Epithelial cell of prostate (primary cell): ENCODE results near the gene DYNC1I1.

Experiments used
- DNase-seq: peaks from one replicate; pipeline ENCODE4 v3.0.0-alpha.2; 2011; ENCODE audit warnings: low read depth, low spot score
- H3K27ac ChIP-seq: fragments of 450-650 bp; 2 replicates; pipeline ENCODE4 v1.5.1; 2017; ENCODE audit warnings: mild to moderate bottlenecking

DYNC1I1 gene

DNA sequence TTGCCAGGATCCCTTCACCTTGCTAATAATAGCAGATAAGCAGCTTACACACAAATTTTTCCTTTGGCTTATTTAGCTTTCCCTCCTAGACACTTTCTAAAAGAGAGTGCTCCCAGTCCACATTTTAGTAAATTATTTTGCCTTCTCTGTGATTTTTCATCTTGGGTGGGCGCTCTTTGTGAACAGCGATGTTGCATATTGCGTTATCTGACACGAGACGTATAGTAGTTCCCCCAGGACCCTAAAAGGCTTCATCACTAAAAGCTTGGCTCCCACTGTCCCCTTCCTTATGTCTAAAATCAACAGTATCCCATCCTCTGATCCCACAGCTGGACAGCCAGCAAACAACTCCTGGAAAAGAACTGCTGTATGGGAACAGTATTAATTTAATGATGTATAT is 232.9 kb downstream of the DYNC1I1 start:
- DNase-seq, result no peak
- no peak overlapping the region for H3K27ac ChIP-seq

DNA sequence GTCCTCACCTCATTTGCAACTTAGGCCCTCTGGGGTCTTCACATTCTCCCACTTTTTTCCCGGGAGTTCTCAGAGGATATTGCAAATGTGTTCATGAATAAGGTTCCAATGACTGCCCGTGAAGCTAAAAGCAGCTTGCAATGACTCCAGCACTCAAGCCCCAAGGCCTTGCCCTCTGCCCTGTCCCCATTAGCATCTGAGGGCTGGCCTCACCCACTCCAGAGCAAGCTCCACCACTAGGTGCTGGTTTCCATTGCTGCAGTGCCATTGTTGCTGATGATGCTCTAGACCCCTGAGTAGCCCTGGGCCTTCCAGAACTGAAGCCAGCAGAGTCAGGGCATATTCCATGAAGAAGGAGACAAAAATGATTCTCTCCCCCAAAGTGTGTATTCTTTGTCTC is 236.8 kb downstream of the DYNC1I1 start:
- no peak for DNase-seq
- H3K27ac ChIP-seq, result no peak overlapping the region

GRCh38 chr7:96013836-96014235 is 241.5 kb downstream of the DYNC1I1 start:
- no peak for DNase-seq
- no peak overlapping the region for H3K27ac ChIP-seq

- DNase-seq, result no peak
- H3K27ac ChIP-seq, result no peak overlapping the region
These were observed 242.3 kb downstream of the DYNC1I1 start for GRCh38 chr7:96014617-96015016.

DNA sequence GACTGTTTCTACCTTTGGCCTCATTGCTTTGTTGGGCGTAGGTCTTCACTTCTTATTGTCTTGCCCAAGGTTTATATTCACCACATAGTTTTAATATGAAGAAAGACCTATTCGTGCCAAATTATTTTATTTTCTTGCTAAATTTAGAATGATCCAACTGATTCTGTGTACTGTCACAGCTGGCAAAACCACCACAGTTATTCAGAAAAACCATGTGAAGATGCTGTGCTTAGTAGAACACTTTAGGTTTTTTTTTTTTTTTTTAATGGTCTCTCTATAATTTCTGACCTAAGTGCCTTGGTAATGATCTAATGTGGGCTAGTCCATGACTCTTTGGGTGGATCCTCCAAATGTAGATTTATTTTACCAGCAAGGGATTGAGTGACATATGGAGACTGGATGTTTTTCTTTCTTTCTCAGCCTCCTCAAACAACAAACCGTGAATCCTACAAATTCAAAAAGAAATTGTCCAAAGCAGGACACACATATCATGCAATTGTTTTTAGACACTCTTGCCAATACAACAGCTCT is 243.8 kb downstream of the DYNC1I1 start:
- no peak for DNase-seq

GRCh38 chr7:96016735-96017134 is 244.4 kb downstream of the DYNC1I1 start:
- DNase-seq, result no peak
- no peak overlapping the region for H3K27ac ChIP-seq

More for the DNA sequence above, 243.8 kb downstream of the DYNC1I1 start:
- H3K27ac ChIP-seq, result no peak overlapping the region

DNA sequence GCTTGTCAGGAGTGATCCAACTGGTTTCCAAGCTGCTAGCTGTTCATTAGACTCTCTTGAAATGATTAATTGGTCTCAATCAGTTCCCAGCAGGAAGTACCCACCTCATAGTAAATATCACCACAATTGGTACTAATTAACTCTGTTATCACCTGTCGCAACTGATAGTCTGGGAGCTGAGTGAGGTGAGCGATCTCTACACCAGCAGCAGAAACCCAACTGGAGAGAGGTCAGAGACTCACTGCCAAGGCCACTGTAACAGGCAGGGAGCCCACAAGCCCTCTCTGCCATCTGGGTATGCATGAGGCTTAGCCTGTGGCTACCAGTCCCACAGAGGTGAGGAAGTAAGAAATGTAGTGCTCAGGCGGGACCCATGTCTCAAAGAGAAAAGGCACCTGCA is 245.5 kb downstream of the DYNC1I1 start:
- DNase-seq, result no peak

DNA sequence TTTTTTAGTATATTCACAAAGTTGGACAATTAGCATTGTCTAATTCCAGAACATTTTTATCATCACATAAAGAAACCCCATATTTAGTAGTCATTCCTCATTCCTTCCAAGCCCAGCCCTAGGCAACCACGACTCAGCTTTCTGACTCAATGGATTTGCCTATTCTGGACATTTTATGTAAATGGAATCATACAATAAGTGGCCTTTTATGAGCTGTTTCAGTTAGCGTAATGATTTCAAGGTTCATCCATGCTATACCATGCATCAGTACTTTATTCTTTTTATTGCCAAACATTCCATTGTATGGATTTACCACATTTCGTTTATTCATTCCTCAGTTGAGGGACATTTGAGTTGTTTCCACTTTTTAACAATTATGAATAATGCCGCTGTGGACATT is 249.2 kb downstream of the DYNC1I1 start:
- no peak overlapping the region for H3K27ac ChIP-seq
- DNase-seq, result no peak

More for the DNA sequence above, 245.5 kb downstream of the DYNC1I1 start:
- H3K27ac ChIP-seq, result no peak overlapping the region

- DNase-seq, result no peak
These were observed 251.0 kb downstream of the DYNC1I1 start for GRCh38 chr7:96023387-96023786.

DNA sequence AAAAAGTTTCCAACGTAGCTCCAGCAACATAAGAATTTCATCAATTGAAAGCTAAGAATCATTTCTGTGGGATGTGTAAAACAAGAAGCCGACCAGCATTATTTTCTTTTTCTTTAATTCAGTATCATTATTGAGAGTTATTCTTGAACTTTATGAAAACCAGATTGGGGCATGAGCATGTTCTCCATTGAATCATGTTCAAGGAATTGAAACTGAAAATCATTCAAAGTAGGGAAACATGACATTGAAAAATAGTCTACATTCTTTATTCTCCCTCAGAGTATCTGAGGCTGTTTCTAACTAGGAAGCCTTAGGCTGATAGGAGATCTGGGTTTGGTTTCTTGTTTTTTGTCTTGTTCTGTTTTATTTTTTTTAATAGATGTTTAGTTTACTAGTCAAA is 253.7 kb downstream of the DYNC1I1 start:
- H3K27ac ChIP-seq, result no peak overlapping the region
- DNase-seq, result no peak

More at GRCh38 chr7:96023387-96023786, 251.0 kb downstream of the DYNC1I1 start:
- H3K27ac ChIP-seq, result no peak overlapping the region

GRCh38 chr7:96026611-96027010 is 254.3 kb downstream of the DYNC1I1 start:
- no peak overlapping the region for H3K27ac ChIP-seq
- no peak for DNase-seq

- H3K27ac ChIP-seq, result no peak overlapping the region
- no peak for DNase-seq
These were observed 256.4 kb downstream of the DYNC1I1 start for GRCh38 chr7:96028729-96029128.

DNA sequence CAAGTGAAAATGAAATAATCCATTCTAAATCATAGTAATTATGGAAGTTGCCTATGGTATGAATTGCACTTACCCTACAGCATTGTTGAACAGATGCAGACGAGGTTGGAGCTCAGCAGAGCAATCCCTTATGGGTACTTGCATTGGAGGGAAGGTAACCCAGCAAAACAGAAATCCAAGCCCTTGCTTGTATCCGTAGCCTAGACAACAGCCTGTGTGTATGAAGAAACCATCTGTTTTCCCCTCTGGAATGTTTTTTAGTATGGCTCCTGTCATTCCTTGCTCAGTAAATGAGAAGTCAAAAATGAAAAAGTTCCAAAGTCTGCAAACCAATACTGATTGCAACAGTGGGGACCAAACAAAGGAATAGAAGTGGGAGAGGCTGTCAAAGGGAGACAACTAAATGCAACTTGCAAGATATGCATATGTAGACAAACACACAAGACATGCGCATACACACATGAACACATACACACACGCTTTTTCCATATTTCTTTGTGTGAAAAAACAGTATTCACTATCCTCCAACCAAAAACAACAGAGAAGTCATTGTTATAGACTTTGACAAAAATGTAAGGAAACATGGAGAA is 260.8 kb downstream of the DYNC1I1 start:
- DNase-seq, result no peak
- no peak overlapping the region for H3K27ac ChIP-seq

DNA sequence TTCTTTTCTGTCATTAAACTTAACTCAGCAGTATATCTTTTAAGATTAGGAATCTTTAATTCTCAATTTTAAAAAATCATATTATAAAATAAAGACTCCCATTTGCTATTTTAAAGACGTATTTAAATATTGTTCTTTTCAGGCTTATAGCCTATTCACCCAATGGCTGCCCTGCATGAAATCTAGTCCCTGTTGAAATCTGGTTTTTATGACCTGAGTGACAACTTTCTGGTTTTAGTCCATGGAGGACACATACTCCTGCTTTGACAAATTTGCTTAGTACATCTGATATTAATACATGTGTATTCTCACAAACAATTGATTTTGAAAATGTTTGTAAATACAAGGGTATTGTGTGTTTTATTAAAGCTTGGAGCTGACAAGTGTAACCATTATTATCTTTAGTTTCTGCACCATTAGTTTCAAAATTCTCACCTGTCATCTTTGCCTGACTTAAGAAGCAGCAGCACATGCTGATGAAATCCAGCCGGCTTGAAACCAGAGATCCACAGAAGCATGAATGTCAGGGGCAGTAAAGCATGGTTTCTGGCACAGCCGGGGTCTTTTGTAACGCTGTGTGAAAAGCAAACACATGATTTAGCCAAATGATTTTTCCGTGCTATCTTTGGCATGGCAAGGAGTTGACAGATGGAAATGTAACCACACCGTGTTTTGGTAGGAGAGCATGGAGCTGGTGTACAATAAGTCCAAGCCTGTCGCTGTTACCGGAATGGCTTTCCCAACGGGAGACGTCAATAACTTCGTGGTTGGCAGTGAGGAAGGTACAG is 262.8 kb downstream of the DYNC1I1 start:
- no peak overlapping the region for H3K27ac ChIP-seq
- no peak for DNase-seq

- H3K27ac ChIP-seq, result no peak overlapping the region
- no peak for DNase-seq
These were observed 268.0 kb downstream of the DYNC1I1 start for GRCh38 chr7:96040250-96040772.

- H3K27ac ChIP-seq, result no peak overlapping the region
- DNase-seq, result no peak
These were observed 268.8 kb downstream of the DYNC1I1 start for GRCh38 chr7:96041171-96041570.

DNA sequence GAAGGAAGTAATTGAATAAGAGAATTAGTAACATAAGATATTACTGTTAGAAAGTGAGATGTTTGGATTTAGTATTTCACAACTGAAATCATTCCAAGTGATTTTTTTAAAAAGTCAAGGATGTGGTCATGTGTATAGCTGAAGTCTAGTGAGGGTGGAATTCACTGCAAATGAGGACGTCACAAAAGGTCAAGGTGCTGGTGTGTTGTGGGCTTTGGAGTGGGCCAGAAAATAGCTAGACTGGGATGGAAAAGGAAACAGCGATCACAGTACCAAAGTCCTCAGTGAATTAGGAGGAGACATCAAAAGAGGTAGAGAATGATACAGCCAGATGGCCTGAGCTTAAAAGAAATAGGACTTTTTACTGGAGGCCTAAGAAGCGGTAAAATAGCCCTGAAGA is 272.8 kb downstream of the DYNC1I1 start:
- no peak for DNase-seq

DNA sequence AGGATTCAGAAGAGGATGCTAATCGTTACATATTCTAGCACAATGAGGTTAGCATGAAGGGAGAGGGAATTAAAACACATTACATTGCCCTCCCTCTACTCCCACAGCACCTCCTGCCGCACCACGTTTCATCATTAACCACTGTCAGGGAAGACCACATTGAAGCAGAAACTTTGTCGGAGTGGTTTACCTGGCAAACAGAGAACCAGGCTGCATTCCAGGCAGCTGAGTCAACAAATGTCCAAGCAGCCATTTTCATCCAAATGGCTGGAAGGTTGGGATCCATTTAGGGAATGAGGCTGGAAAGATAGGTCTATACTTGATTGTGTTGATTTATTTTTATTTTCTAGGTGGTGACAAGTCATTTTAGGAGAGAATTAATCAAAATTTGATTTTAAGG is 273.6 kb downstream of the DYNC1I1 start:
- H3K27ac ChIP-seq, result no peak overlapping the region
- DNase-seq, result no peak

More for the DNA sequence above, 272.8 kb downstream of the DYNC1I1 start:
- no peak overlapping the region for H3K27ac ChIP-seq

GRCh38 chr7:96052289-96052688 is 279.9 kb downstream of the DYNC1I1 start:
- no peak for DNase-seq

DNA sequence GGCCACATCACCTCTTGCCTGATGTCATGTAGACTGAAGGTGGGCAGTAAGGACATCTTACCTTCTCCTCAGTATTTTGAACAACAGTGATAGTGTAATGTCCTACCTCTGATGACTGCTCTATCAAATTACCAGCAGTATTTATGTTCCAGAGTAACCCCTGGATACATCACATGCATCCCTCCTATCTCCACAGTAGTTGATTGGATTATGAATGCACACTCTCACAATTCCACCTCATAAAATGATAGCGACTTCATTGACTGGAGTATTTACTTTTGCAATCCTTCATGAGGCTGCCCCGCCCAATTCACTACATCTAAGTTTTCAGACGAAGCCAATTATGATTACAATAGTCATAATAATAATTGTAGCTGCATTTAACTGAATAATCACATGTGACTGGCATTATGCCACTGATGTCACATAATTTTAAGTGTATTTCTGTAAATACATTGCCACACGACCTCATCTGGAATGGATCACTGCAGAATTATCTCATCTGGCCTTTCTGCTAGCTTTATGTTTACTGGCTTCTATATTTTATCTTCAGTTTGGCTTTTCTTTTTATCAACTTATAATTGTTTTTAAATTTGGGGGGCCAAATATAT is 280.6 kb downstream of the DYNC1I1 start:
- DNase-seq, result no peak
- no peak overlapping the region for H3K27ac ChIP-seq

More at GRCh38 chr7:96052289-96052688, 279.9 kb downstream of the DYNC1I1 start:
- no peak overlapping the region for H3K27ac ChIP-seq

DNA sequence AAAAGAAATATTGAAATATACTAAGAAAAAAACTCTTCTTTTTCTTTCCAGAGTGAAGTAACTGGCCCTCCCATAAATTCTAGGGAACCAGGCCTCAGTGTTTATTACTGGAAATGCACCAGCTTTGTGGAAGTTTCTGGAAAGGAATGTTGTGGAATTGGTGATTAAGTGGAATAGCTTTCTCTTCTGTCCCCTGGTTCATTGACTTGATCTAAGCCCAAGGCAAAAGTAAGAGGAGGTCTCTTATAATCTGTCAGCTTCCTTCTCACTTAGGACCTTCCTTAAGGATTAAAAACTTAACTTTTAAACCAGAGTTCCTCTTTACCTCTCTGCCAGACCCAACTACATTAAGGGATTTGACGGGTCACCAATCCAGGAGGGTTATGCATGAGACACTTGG is 283.4 kb downstream of the DYNC1I1 start:
- no peak for DNase-seq
- H3K27ac ChIP-seq, result no peak overlapping the region
